ENCODE measurements around the gene CCDC7.
"Not testable (repeated sequence)": the region's sequence is repeated elsewhere in the genome, so short reads cannot be mapped to it uniquely, and the experiment has no call there.

The CCDC7 gene

GRCh38 chr10:32459051-32459698 lies 13.2 kb downstream of the CCDC7 start:
- DNase-seq: peak; percentile 17

DNA sequence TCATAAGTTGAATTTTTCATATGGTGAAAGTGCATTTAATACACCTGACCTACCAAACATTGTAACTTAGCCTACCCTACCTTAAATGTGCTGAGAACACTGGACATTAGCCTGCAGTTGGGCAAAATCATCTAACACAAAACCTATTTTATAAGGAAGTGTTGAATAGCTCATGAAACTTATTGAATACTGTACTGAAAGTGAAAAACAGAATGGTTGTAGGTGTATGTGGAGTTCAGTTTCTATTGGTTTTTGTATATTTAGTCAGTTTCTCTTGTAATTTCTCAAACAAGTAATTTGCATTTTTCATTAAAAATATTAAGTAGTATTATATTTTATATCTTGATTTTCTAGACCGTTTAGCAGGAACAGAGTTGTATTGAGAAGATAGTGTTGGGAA lies 15.3 kb downstream of the CCDC7 start:
- DNase-seq: no peak

DNA sequence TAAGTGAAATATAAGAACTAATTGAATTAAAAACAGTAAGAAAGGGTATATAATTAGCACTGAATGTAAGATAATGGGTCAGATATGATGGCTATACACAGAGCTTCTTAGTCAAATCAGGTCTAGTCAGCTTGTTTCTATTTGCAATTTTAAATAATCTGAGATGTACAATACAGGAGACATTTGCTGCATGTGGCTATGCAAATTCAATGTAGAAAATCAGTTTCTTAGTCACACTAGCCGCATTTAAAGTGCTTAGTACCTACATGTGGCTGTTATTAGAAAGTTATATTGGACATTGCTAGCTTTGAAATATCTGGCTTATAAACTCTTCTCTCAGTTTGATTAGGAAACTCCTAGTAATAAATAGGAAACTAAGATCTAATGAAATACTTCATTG lies 25.3 kb downstream of the CCDC7 start:
- no peak for DNase-seq

DNA sequence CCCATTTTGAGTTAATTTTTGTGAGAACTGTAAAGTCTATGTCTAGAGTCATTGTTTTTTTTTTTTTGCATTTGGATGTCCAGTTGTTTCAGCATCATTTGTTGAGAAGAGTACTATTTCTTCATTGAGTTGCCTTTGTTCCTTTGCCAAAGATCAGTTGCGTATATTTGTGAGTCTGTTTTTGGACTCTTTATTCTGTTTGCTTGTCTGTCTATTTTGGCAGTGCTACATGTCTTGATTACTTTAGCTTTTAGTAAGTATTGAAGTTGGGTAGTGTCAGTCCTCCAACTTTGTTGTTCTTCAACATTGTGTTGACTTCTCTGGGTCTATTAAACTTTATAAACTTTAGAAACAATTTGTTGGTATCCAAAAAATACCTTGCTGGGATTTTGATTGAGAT lies 31.6 kb downstream of the CCDC7 start:
- DNase-seq: no peak

DNA sequence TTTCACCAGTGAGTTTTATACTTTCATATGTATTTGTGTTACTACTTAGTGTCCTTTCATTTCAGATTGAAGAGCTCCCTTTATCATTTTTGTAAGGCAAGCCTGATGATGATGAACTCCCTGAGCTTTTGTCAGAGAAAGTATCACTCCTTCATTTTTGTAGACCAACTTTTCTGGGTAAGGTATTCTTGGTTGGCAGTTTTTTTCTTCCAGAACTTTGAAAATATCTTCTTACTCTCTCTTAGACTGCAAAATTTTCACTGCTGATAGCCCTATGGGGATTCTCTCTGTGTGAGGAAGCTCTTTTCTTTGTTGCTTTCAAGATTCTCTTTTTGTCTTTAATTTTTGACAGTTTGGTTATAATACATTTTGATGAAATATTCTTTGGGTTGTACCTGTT lies 35.7 kb downstream of the CCDC7 start:
- no peak for DNase-seq

- DNase-seq: not testable (repeated sequence)
Observed at GRCh38 chr10:32483019-32483502, 37.1 kb downstream of the CCDC7 start.

DNA sequence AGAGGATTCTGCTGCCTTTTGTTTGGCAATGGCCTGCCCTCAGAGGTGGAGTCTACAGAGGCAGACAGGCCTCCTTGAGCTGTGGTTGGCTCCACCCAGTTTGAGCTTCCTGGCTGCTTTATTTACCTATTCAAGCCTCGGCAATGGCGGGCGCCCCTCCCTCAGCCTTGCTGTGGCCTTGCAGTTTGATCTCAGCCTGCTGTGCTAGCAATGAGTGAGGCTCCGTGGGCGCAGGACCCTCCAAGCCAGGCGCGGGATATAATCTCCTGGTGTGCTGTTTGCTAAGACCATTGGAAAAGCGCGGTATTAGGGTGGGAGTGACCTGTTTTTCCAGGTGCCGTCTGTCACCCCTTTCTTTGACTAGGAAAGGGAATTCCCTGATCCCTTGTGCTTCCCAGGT lies 42.1 kb downstream of the CCDC7 start:
- DNase-seq: not testable (repeated sequence)

DNA sequence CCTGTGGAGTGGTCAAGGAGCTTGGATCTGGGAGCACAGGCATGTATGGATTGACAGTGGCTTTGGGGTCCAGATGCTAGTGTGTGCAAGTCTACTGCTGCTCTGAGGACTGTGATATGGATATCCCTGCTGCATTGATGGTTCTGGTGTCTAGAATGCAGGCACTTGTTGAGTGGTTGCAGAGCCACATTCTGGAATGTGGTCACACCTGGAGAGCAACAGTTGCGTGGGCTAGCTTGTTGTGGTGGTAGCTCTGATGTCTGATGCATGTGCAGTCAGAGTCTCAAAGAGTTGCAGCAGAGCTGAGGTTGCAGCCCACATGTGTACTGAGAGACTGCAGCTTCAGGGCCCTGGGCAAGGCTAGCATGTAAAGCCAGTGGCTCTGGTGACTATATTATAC lies 43.2 kb downstream of the CCDC7 start:
- DNase-seq: no peak

DNA sequence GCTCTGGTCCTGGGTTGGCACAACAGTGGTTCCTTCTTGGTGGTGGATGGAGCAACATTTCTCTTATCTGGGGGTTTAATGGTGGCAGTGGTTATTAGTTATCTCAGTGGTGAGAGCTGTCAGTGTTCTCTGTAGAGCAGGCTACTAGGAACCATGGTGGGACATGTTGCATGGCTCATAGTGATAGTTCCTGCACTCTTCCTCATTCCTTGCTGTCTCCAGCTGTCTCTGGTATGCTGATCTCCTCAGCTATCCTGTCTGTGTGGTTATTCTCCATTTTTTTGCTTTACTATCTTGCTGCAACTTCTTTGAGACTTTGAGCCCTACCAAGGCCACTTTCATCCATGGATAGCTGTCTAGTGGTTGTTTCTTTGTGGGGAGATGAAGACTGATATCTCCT lies 44.0 kb downstream of the CCDC7 start:
- DNase-seq: no peak

GRCh38 chr10:32494562-32494961 lies 48.6 kb downstream of the CCDC7 start:
- DNase-seq: not testable (repeated sequence)

- DNase-seq: not testable (repeated sequence)
Observed at GRCh38 chr10:32500136-32500535, 54.2 kb downstream of the CCDC7 start.

DNA sequence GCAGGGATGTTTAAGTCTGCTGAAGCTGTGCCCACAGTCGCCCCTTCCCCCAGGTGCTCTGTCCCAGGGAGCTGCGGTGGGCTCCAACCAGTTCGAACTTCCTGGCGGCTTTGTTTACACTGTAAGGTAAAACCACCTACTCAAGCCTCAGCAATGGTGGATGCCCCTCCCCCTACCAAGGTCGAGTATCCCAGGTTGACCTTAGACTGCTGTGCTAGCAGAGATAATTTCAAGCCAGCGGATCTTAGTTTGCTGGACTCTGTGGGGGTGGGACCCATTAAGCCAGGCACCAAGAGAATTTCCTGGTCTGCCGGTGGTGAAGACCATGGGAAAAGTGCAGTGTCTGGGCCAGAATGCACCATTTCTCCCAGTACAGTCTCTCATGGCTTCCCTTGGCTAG lies 56.0 kb downstream of the CCDC7 start:
- no peak for DNase-seq

DNA sequence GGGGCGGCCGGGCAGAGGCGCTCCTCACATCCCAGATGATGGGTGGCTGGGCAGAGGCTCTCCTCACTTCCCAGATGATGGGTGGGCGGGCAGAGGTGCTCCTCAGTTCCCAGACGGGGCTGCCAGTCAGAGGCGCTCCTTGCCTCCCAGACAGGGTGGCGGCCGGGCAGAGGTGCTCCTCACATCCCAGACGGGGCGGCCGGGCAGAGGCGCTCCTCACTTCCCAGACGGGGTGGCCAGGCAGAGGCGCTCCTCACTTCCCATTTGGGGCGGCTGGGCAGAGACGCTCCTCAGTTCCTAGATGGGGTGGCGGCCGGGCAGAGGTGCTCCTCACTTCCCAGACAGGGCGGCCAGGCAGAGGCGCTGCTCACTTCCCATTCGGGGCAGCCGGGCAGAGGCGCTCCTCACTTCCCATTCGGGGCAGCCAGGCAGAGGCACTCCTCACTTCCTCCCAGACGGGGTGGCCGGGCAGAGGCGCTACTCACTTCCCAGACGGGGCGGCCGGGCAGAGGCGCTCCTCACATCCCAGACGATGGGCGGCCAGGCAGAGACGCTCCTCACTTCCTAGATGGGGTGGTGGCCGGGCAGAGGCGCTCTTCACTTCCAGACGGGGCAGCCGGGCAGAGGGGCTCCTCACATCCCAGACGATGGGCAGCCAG lies 60.0 kb downstream of the CCDC7 start:
- DNase-seq: not testable (repeated sequence)

GRCh38 chr10:32511599-32511998 lies 65.7 kb downstream of the CCDC7 start:
- DNase-seq: no peak

GRCh38 chr10:32516567-32517495 lies 70.9 kb downstream of the CCDC7 start:
- DNase-seq: no peak

DNA sequence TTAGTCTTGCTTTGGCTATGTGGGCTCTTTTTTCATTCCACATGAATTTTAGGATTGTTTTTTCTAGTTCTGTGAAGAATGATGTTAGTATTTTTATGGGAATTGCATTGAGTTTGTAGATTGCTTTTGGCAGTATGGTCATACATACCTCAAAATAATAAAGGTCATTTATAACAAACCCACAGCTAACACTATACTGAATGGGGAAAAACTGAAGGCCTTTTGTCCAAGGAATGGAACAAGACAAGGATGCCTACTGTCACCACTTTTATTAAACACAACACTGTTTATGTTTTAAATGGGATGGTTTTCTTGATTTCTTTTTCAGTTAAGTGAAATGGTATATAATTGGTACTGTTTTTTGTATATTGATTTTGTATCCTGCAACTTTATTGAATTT lies 84.3 kb downstream of the CCDC7 start:
- no peak for DNase-seq

GRCh38 chr10:32538256-32538655 lies 92.3 kb downstream of the CCDC7 start:
- no peak for DNase-seq

GRCh38 chr10:32540691-32541470 lies 94.9 kb downstream of the CCDC7 start:
- DNase-seq: no peak

DNA sequence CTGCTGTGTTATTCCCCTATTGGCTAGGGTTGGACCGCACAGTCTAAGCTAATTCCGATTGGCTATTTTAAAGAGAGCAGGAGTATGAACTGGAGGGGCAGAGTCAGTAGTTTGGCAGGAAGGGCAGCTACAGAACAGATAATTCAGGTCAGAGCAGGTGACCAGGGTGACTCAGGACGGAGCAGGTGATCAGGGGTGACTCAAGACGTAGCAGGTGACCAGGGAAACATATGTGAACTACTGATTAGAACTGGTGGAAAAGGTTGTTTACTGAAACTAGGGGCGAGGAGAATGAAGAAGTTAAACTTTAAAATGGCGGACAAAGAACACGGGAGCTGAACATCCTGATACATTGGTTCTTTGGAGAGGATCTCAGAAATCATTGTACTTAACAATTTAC lies 102.3 kb downstream of the CCDC7 start:
- no peak for DNase-seq

- DNase-seq: no peak
Observed at GRCh38 chr10:32556783-32557395, 110.9 kb downstream of the CCDC7 start.

GRCh38 chr10:32562695-32563094 lies 116.8 kb downstream of the CCDC7 start:
- not testable (repeated sequence) for DNase-seq

GRCh38 chr10:32577448-32577847 lies 131.5 kb downstream of the CCDC7 start:
- DNase-seq: no peak
